ENCODE results near the gene HMG20A.

Gene HMG20A

GRCh38 chr15:77466521-77466920, 45.8 kb downstream of the HMG20A start:
- H3K27me3 ChIP-seq (ENCODE audit: insufficient read depth, insufficient read length), result no peaks in the 10 kb centered on the region
- no peak for TF ChIP-seq SUZ12 (IDR thresholded peaks at IDR 0.05; ENCODE audit: extremely low read depth, insufficient read depth, insufficient read length)
- no peak for TF ChIP-seq YY1 (IDR thresholded peaks at IDR 0.05; ENCODE audit: insufficient read depth, insufficient read length)
- TF ChIP-seq ZNF274 (IDR thresholded peaks at IDR 0.05; ENCODE audit: low read depth, low read length), result no peak
- no peak overlapping the region for H3K9ac ChIP-seq (ENCODE audit: insufficient read length, low read depth)
- H3K9me3 ChIP-seq (ENCODE audit: insufficient read depth, low read length), result no peaks in the 10 kb centered on the region
- no peak overlapping the region for H3K4me3 ChIP-seq (ENCODE audit: insufficient read length, low read depth)
- no peaks in the 10 kb centered on the region for H3K4me1 ChIP-seq (ENCODE audit: insufficient read depth, insufficient read length)
- DNase-seq (ENCODE audit: low read depth, low spot score), result no peak
- H3K36me3 ChIP-seq (ENCODE audit: insufficient read depth, insufficient read length, low read length), result peaks cover 58% of the 10 kb centered on the region

- TF ChIP-seq ZNF274 (IDR thresholded peaks at IDR 0.05; ENCODE audit: low read depth, low read length) (no peak), YY1 (IDR thresholded peaks at IDR 0.05; ENCODE audit: insufficient read depth, insufficient read length) (no peak), SUZ12 (IDR thresholded peaks at IDR 0.05; ENCODE audit: extremely low read depth, insufficient read depth, insufficient read length) (no peak)
- H3K4me1 ChIP-seq (ENCODE audit: insufficient read depth, insufficient read length), result no peaks in the 10 kb centered on the region
- H3K9me3 ChIP-seq (ENCODE audit: insufficient read depth, low read length), result no peaks in the 10 kb centered on the region
- peaks cover 66% of the 10 kb centered on the region for H3K36me3 ChIP-seq (ENCODE audit: insufficient read depth, insufficient read length, low read length)
- no peak overlapping the region for H3K9ac ChIP-seq (ENCODE audit: insufficient read length, low read depth)
- no peak overlapping the region for H3K4me3 ChIP-seq (ENCODE audit: insufficient read length, low read depth)
- no peak for DNase-seq (ENCODE audit: low read depth, low spot score)
- no peaks in the 10 kb centered on the region for H3K27me3 ChIP-seq (ENCODE audit: insufficient read depth, insufficient read length)
These were observed 48.2 kb downstream of the HMG20A start for GRCh38 chr15:77468896-77469295.

- Histone ChIP-seq H3K9me3 (ENCODE audit: insufficient read depth, low read length) (no peaks in the 10 kb centered on the region), H3K4me1 (ENCODE audit: insufficient read depth, insufficient read length) (no peaks in the 10 kb centered on the region), H3K36me3 (ENCODE audit: insufficient read depth, insufficient read length, low read length) (peaks cover 59% of the 10 kb centered on the region), H3K4me3 (ENCODE audit: insufficient read length, low read depth) (no peak overlapping the region), H3K9ac (ENCODE audit: insufficient read length, low read depth) (no peak overlapping the region), H3K27me3 (ENCODE audit: insufficient read depth, insufficient read length) (no peaks in the 10 kb centered on the region)
- no peak for DNase-seq (ENCODE audit: low read depth, low spot score)
- TF ChIP-seq SUZ12 (IDR thresholded peaks at IDR 0.05; ENCODE audit: extremely low read depth, insufficient read depth, insufficient read length) (no peak), YY1 (IDR thresholded peaks at IDR 0.05; ENCODE audit: insufficient read depth, insufficient read length) (no peak), ZNF274 (IDR thresholded peaks at IDR 0.05; ENCODE audit: low read depth, low read length) (no peak)
These were observed 49.5 kb downstream of the HMG20A start for GRCh38 chr15:77470235-77470634.

- Histone ChIP-seq H3K4me3 (ENCODE audit: insufficient read length, low read depth) (no peak overlapping the region), H3K4me1 (ENCODE audit: insufficient read depth, insufficient read length) (no peaks in the 10 kb centered on the region), H3K36me3 (ENCODE audit: insufficient read depth, insufficient read length, low read length) (peaks cover 44% of the 10 kb centered on the region), H3K9ac (ENCODE audit: insufficient read length, low read depth) (no peak overlapping the region), H3K9me3 (ENCODE audit: insufficient read depth, low read length) (no peaks in the 10 kb centered on the region), H3K27me3 (ENCODE audit: insufficient read depth, insufficient read length) (no peaks in the 10 kb centered on the region)
- TF ChIP-seq SUZ12 (IDR thresholded peaks at IDR 0.05; ENCODE audit: extremely low read depth, insufficient read depth, insufficient read length) (no peak), YY1 (IDR thresholded peaks at IDR 0.05; ENCODE audit: insufficient read depth, insufficient read length) (no peak), ZNF274 (IDR thresholded peaks at IDR 0.05; ENCODE audit: low read depth, low read length) (no peak)
- DNase-seq (ENCODE audit: low read depth, low spot score), result no peak
These were observed 52.6 kb downstream of the HMG20A start for GRCh38 chr15:77473328-77473727.

- no peaks in the 10 kb centered on the region for H3K9me3 ChIP-seq (ENCODE audit: insufficient read depth, low read length)
- peaks cover 46% of the 10 kb centered on the region for H3K36me3 ChIP-seq (ENCODE audit: insufficient read depth, insufficient read length, low read length)
- TF ChIP-seq ZNF274 (IDR thresholded peaks at IDR 0.05; ENCODE audit: low read depth, low read length) (no peak), SUZ12 (IDR thresholded peaks at IDR 0.05; ENCODE audit: extremely low read depth, insufficient read depth, insufficient read length) (no peak), YY1 (IDR thresholded peaks at IDR 0.05; ENCODE audit: insufficient read depth, insufficient read length) (no peak)
- DNase-seq (ENCODE audit: low read depth, low spot score), result no peak
- H3K4me3 ChIP-seq (ENCODE audit: insufficient read length, low read depth), result no peak overlapping the region
- H3K9ac ChIP-seq (ENCODE audit: insufficient read length, low read depth), result no peak overlapping the region
- H3K4me1 ChIP-seq (ENCODE audit: insufficient read depth, insufficient read length), result no peaks in the 10 kb centered on the region
- H3K27me3 ChIP-seq (ENCODE audit: insufficient read depth, insufficient read length), result no peaks in the 10 kb centered on the region
These were observed 53.8 kb downstream of the HMG20A start for GRCh38 chr15:77474310-77474988.

- DNase-seq (ENCODE audit: low read depth, low spot score), result no peak
- no peaks in the 10 kb centered on the region for H3K4me1 ChIP-seq (ENCODE audit: insufficient read depth, insufficient read length)
- no peak overlapping the region for H3K4me3 ChIP-seq (ENCODE audit: insufficient read length, low read depth)
- TF ChIP-seq ZNF274 (IDR thresholded peaks at IDR 0.05; ENCODE audit: low read depth, low read length), result no peak
- TF ChIP-seq SUZ12 (IDR thresholded peaks at IDR 0.05; ENCODE audit: extremely low read depth, insufficient read depth, insufficient read length), result no peak
- no peak for TF ChIP-seq YY1 (IDR thresholded peaks at IDR 0.05; ENCODE audit: insufficient read depth, insufficient read length)
- H3K36me3 ChIP-seq (ENCODE audit: insufficient read depth, insufficient read length, low read length), result peaks cover 51% of the 10 kb centered on the region
- H3K9ac ChIP-seq (ENCODE audit: insufficient read length, low read depth), result no peak overlapping the region
- no peaks in the 10 kb centered on the region for H3K27me3 ChIP-seq (ENCODE audit: insufficient read depth, insufficient read length)
- no peaks in the 10 kb centered on the region for H3K9me3 ChIP-seq (ENCODE audit: insufficient read depth, low read length)
These were observed 54.3 kb downstream of the HMG20A start for GRCh38 chr15:77475001-77475400.

GRCh38 chr15:77475898-77476297, 55.2 kb downstream of the HMG20A start:
- H3K9me3 ChIP-seq (ENCODE audit: insufficient read depth, low read length), result no peaks in the 10 kb centered on the region
- no peaks in the 10 kb centered on the region for H3K4me1 ChIP-seq (ENCODE audit: insufficient read depth, insufficient read length)
- no peak overlapping the region for H3K9ac ChIP-seq (ENCODE audit: insufficient read length, low read depth)
- H3K4me3 ChIP-seq (ENCODE audit: insufficient read length, low read depth), result no peak overlapping the region
- H3K36me3 ChIP-seq (ENCODE audit: insufficient read depth, insufficient read length, low read length), result peaks cover 54% of the 10 kb centered on the region
- TF ChIP-seq ZNF274 (IDR thresholded peaks at IDR 0.05; ENCODE audit: low read depth, low read length) (no peak), SUZ12 (IDR thresholded peaks at IDR 0.05; ENCODE audit: extremely low read depth, insufficient read depth, insufficient read length) (no peak), YY1 (IDR thresholded peaks at IDR 0.05; ENCODE audit: insufficient read depth, insufficient read length) (no peak)
- no peak for DNase-seq (ENCODE audit: low read depth, low spot score)
- no peaks in the 10 kb centered on the region for H3K27me3 ChIP-seq (ENCODE audit: insufficient read depth, insufficient read length)
